ENCODE data around the gene KATNAL2.
"Not testable (repeated sequence)": the region's sequence is repeated elsewhere in the genome, so short reads cannot be mapped to it uniquely, and the experiment has no call there.

Gene KATNAL2

GRCh38 chr18:46939337-46939963, 22.0 kb downstream of the KATNAL2 start:
- no peak for DNase-seq

- DNase-seq = no peak
These were observed 22.7 kb downstream of the KATNAL2 start for GRCh38 chr18:46939998-46940571.

GRCh38 chr18:46942646-46943045, 25.2 kb downstream of the KATNAL2 start:
- no peak for DNase-seq

- DNase-seq = peak; percentile 76
These were observed 29.4 kb downstream of the KATNAL2 start for GRCh38 chr18:46946656-46947282.

GRCh38 chr18:46950064-46950656, 32.8 kb downstream of the KATNAL2 start:
- peak; percentile 14 for DNase-seq

- no peak for DNase-seq
These were observed 35.8 kb downstream of the KATNAL2 start for GRCh38 chr18:46953195-46953594.

GRCh38 chr18:46958209-46958608, 40.8 kb downstream of the KATNAL2 start:
- DNase-seq = no peak

GRCh38 chr18:46963656-46964578, 46.5 kb downstream of the KATNAL2 start:
- not testable (repeated sequence) for DNase-seq

- not testable (repeated sequence) for DNase-seq
These were observed 47.3 kb downstream of the KATNAL2 start for GRCh38 chr18:46964579-46965293.

GRCh38 chr18:46966266-46966665, 48.9 kb downstream of the KATNAL2 start:
- not testable (repeated sequence) for DNase-seq

GRCh38 chr18:46969551-46969950, 52.1 kb downstream of the KATNAL2 start:
- not testable (repeated sequence) for DNase-seq

GRCh38 chr18:47019870-47020269, 102.5 kb downstream of the KATNAL2 start:
- not testable (repeated sequence) for DNase-seq

- DNase-seq = not testable (repeated sequence)
These were observed 103.4 kb downstream of the KATNAL2 start for GRCh38 chr18:47020757-47021156.

- DNase-seq = not testable (repeated sequence)
These were observed 105.4 kb downstream of the KATNAL2 start for GRCh38 chr18:47022821-47023220.

GRCh38 chr18:47023769-47024465, 106.5 kb downstream of the KATNAL2 start:
- DNase-seq = not testable (repeated sequence)

GRCh38 chr18:47025557-47026174, 108.3 kb downstream of the KATNAL2 start:
- DNase-seq = not testable (repeated sequence)

- not testable (repeated sequence) for DNase-seq
These were observed 111.3 kb downstream of the KATNAL2 start for GRCh38 chr18:47028738-47029137.

GRCh38 chr18:47029684-47030353, 112.4 kb downstream of the KATNAL2 start:
- not testable (repeated sequence) for DNase-seq

- not testable (repeated sequence) for DNase-seq
These were observed 113.5 kb downstream of the KATNAL2 start for GRCh38 chr18:47030887-47031286.

GRCh38 chr18:47032945-47033344, 115.5 kb downstream of the KATNAL2 start:
- DNase-seq = no peak
